Lung (tissue), 12 donors: Measurements from ENCODE around the gene NR6A1. TPM values are rescaled to one million over a fixed set of nuclear protein-coding genes. Genes with fewer than 3 reads are reported as not detected.

Experiments
- ATAC-seq: fragments of 200-7000 bp; cut with Tn5 transposase; one replicate; pipeline ENCODE4 v1.9.1; 2020; ENCODE audit warnings: moderate number of reproducible peaks; ENCODE audit not compliant: insufficient read depth, low FRiP score
- DNase-seq, 3 donors: peaks; one replicate each; pipeline ENCODE4 v3.0.0-alpha.2; 2013 to 2017
- H3K27ac ChIP-seq, 2 donors: one replicate each; pipeline ENCODE4 v1.5.1; 2013; ENCODE audit warnings: mild to moderate bottlenecking in 2 of 2, moderate library complexity in 2 of 2, control low read depth in 1 of 2, inconsistent platforms in 1 of 2, low read depth in 1 of 2, low read length in 1 of 2
- H3K27me3 ChIP-seq, 3 donors: one replicate each; pipeline ENCODE4 v1.5.1; 2013; ENCODE audit warnings: low read length in 2 of 3; ENCODE audit not compliant: control insufficient read depth in 3 of 3, insufficient read depth in 3 of 3
- H3K36me3 ChIP-seq, 4 donors: one replicate each; pipeline ENCODE4 v1.5.1; 2013; ENCODE audit warnings: low read length in 4 of 4, mild to moderate bottlenecking in 1 of 4, moderate library complexity in 1 of 4; ENCODE audit not compliant: control insufficient read depth in 4 of 4, insufficient read depth in 4 of 4
- H3K4me1 ChIP-seq, 5 donors: one replicate each; pipeline ENCODE4 v1.5.1; 2013; ENCODE audit warnings: low read length in 5 of 5, mild to moderate bottlenecking in 2 of 5, moderate library complexity in 1 of 5; ENCODE audit not compliant: control insufficient read depth in 5 of 5, insufficient read depth in 5 of 5
- H3K4me3 ChIP-seq: one replicate; pipeline ENCODE4 v1.5.1; 2013; ENCODE audit warnings: mild to moderate bottlenecking, control low read depth, moderate library complexity
- H3K9ac ChIP-seq, 2 donors: one replicate each; pipeline ENCODE4 v1.5.1; 2013; ENCODE audit warnings: low read length in 2 of 2, control low read depth in 1 of 2; ENCODE audit not compliant: insufficient read depth in 1 of 2
- H3K9me3 ChIP-seq, 4 donors: one replicate each; pipeline ENCODE4 v1.5.1; 2013; ENCODE audit warnings: low read length in 3 of 4, mild to moderate bottlenecking in 1 of 4, moderate library complexity in 1 of 4; ENCODE audit not compliant: control insufficient read depth in 4 of 4, insufficient read depth in 3 of 4
- CTCF ChIP-seq: IDR thresholded peaks from 2 replicates; pipeline ENCODE4 v1.5.1; 2012; ENCODE audit warnings: mild to moderate bottlenecking; ENCODE audit errors: control extremely low read depth, extremely low read depth
- WGBS, 2 donors: extraction: QIAGEN DNeasy Blood & Tissue Kit; methylation state at CpG; one replicate each; pipeline ENCODE4 v1.1.7; 2013; 5-methylcytosine and 5-hydroxymethylcytosine counted together
- polyA plus RNA-seq, 2 donors: library from polyadenylated mRNA; stranded (reverse); fragments of 200-250 nt; gene quantifications; one replicate each; pipeline ENCODE4 v1.2.1, GENCODE V29; 2013
- total RNA-seq, 2 donors: library from RNA; depleted of rRNA in 1 of 2; stranded (reverse); fragments of >200 nt in 1 of 2; gene quantifications; one replicate each; pipeline ENCODE4 v1.2.1, GENCODE V29; 2014 to 2021
- donor health status: control.
- donor health status: control.
- donor health status: Bipolar disorder and iron deficiency.
- donor health status: healthy.
- donor health status: DM: yes; HTN: yes; CAD: no.

Gene NR6A1
- total and polyA plus RNA-seq, 4 donors, result 0.94 to 4.0 (median 2.4) TPM

GRCh38 chr9:124590889-124591641 is 180.0 kb downstream of the NR6A1 start:
- Histone ChIP-seq H3K4me3 (no peak overlapping the region), H3K27me3 (no peaks in the 10 kb centered on the region), H3K27ac (no peak overlapping the region), H3K9ac (no peak overlapping the region), H3K36me3 (no peaks in the 10 kb centered on the region), H3K9me3 (no peaks in the 10 kb centered on the region), H3K4me1 (peaks cover 2 to 53% (median 30%) of the 10 kb centered on the region in 5 donors)
- ATAC-seq, result no peak
- peak in 2 of 3 donors; percentile 15 to 46 for DNase-seq
- TF ChIP-seq CTCF, result no peak
- 79 to 82% methylated on average over 6 of the region's 6 CpGs for WGBS, 2 donors

GRCh38 chr9:124584631-124585030 is 186.5 kb downstream of the NR6A1 start:
- Histone ChIP-seq H3K9ac (no peak overlapping the region), H3K4me3 (no peak overlapping the region), H3K9me3 (no peaks in the 10 kb centered on the region), H3K27me3 (no peaks in the 10 kb centered on the region), H3K27ac (no peak overlapping the region), H3K36me3 (no peaks in the 10 kb centered on the region), H3K4me1 (no peaks in the 10 kb centered on the region)
- no peak for TF ChIP-seq CTCF
- 61 to 84% methylated on average over 5 of the region's 5 CpGs for WGBS, 2 donors
- ATAC-seq, result no peak
- no peak for DNase-seq

DNA sequence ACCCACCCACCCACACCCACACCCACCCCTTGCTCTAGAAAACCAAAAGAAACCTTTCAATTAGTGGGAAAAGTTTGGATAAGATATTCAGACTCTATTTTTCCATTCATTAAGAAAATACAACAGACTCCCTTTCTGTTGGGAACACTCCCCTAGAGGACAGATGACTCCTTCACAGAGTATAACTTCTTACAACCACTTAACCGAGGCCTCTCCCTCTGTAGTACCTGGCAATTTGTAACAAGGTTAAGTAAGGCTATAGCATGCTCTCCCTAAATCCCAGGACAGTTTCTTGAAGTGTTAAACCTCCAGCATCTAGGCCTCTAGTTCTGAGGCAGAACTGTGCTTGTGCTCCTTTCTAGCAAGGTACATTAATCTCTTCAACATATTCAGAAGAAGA is 188.0 kb downstream of the NR6A1 start:
- TF ChIP-seq CTCF, result no peak
- H3K27me3 ChIP-seq, result no peaks in the 10 kb centered on the region
- DNase-seq, result no peak
- ATAC-seq, result no peak
- no peak overlapping the region for H3K9ac ChIP-seq
- H3K4me1 ChIP-seq, result no peaks in the 10 kb centered on the region
- no peaks in the 10 kb centered on the region for H3K9me3 ChIP-seq
- no peaks in the 10 kb centered on the region for H3K36me3 ChIP-seq
- H3K4me3 ChIP-seq, result no peak overlapping the region
- 44 to 72% methylated on average over 1 of the region's 1 CpG for WGBS, 2 donors
- H3K27ac ChIP-seq, result no peak overlapping the region

DNA sequence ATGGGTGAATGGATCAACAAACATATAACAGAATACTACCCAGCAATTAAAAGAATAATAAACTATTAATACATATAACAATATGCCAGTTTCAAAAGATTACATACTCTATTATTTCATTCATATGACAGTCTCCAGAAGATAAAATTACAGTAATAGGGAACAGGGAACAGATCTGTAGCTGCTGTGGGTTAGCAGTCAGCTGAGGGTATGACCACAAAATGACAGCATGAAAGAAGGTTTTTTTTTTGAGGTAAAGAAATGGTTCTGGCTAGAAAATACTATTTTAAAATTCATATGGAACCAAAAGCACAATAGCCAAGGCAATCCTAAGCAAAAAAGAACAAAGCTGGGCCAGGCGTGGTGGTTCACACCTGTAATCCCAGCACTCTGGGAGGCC is 190.9 kb downstream of the NR6A1 start:
- DNase-seq (no peak), ATAC-seq (no peak)
- Histone ChIP-seq H3K27me3 (no peaks in the 10 kb centered on the region), H3K9ac (no peak overlapping the region), H3K27ac (no peak overlapping the region), H3K9me3 (no peaks in the 10 kb centered on the region), H3K36me3 (no peaks in the 10 kb centered on the region), H3K4me3 (no peak overlapping the region), H3K4me1 (no peaks in the 10 kb centered on the region)
- no peak for TF ChIP-seq CTCF
- 96 to 100% methylated on average over 1 of the region's 1 CpG for WGBS, 2 donors
